Measurements from ENCODE around the gene IQSEC3.
"Not testable (repeated sequence)": the region's sequence is repeated elsewhere in the genome, so short reads cannot be mapped to it uniquely, and the experiment has no call there.

The IQSEC3 gene

DNA sequence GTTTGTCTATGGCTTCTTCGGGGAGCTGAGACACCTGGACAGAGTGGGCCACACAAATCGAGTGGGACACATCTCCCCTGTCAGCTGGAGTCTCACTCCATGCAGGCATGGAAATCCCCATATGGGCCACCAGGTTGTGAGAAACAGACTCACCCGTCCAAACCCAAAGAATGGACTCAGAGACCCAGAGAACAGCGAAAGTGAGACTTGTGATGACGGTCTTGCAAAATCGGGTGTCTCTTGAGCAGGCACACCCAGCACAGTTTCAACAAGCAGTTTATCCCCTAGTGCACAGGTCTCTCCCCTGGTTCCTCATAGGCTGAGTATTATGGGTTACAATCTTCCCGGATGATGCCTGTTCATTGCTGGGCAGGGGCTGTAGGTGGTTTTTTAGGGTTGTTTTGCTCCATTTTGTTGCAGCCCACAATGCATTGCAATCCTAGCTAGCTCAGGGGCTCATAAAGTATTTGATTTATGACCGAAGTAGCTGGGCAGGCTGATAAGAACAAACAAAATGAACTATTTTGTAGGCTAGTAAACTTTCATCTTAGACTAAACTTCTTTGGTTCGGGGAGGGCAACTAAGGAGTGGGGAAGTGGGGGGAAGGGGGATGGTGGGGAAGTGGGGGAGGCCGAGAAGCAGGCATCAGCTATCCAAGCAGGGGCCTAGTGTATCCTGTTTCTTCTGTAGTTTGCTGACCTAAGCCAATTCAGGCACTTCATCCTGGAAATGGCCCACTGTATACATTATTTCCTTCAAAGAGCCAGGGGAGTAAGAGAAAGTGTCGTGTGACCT lies 45.3 kb downstream of the IQSEC3 start:
- no peak for DNase-seq (ENCODE audit: low read depth)

DNA sequence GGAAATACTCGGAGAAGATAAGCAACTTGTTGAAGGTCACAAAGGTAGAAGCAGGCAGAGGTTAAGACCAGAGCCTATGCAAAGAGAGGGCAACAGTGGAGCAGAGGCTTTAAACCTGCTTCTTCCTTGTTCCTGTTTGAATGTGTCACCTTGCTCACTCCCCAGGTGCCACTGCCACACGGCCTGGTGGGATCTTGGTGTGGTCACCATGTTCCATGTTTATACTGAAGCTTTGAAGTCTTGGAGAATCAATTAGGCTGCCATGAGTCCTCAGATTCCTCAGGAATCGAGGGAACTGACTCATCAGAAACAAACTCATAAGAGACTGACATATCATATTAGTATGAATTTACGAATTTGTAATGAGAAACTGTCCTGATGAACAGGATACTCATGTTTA lies 46.8 kb downstream of the IQSEC3 start:
- DNase-seq (ENCODE audit: low read depth) = no peak

DNA sequence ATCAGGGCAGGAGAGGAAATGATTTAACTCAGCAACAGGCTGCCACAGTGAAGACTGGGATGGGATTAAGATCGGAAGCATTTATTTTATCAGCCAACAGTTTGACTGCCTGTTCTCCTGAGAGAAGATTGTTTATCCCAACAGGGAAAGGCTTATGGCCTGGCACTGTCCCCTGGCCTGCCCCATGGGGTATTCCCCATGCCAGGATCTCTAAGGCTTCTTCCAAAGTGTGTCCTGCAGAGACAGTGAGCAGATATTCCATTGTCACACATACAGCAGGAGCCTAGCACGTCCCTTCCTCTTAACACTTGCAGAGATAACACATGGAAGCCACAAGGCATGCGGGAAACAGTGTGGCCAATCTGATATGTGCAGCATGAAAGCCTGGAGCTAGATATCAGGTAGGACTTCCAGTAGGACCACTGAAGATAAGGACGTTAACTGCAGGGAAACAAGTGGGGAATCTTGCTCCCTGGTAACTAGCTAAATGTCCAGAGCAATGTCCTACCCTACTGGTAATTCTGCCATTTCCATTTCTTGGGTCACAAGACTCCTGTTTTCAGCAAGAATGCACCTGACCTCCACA lies 48.2 kb downstream of the IQSEC3 start:
- no peak for DNase-seq (ENCODE audit: low read depth)

DNA sequence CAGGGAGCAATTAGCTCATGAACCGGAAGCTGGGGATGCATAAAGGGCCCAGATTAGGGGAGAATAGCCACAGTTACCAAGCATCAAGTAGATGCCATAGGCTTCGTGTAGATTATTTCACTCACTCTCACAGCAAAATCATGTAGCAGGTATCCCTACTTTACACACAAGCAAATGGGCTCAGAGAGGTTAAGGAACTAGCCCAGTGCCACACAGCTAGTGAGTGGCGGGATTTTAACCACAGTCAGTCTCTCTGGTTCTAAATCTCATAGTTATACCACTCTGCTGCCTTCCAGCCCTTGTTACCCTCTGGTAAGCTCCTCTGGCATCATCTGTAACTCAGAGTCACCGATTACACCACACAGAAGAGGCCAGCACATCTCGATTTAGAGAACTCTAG lies 49.0 kb downstream of the IQSEC3 start:
- no peak for DNase-seq (ENCODE audit: low read depth)

DNA sequence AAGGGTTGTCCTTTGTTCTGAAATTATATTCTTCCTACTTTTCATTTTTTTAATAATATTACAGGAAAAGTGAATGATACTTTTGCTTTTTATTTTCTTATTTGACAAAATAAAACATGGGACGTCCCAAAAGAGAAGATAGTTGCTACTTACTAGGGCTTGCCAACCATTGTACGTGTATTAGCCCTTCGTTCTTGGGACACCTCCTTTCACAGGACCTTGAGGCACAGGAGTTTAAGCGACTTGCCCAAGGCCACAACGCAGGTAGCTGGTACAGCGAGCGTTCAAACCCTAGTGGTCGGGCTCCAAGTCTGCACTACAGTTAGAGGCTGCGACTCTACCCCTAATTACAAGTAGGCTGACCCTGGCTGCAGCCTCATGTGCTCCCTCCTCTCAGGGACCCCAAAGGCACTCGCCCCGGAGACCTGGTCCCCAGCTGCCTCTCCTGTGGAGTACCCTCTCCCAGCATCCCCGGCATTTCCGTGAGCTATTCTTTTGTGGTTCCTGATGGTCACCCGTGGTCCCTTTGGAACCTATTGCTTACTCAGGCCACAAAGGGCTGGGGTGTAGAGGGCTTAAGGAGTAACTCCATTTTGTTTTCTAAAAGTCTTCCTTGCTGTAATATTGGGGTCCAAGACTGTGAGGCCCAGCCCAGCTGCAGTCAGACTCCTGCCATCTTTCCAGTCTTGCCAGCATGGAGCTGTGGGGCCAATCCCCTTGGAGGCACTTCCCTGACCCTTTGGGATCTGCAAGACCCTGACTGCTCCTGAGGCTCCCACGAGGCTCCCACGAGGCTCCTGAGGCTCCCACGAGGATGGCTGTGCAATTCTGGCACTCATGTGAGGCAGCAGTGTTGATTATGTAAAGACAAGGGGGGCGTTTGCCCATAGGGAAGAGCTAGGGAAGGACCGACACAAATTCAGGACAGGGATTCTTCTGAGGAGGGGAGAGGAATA lies 49.7 kb downstream of the IQSEC3 start:
- no peak for DNase-seq (ENCODE audit: low read depth)

DNA sequence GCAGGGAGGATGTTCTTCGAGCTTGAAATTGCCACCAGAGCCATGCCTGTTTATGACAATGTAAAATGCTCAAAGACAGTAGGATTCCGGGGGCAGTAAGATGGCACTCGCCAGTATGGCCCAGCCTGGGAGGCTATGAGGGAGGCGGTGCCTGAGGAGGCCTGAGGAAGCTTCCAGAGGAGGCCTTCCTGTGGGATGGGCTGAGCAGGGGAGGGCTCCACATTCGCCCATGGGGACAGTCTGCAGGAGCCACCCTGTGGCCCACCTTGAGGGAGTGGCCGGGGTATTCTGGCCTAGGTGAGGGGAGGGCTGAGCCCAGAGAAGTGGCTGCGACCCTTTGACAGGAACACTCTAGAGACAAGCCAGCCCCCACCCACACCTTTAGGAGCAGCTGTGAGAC lies 50.7 kb downstream of the IQSEC3 start:
- no peak for DNase-seq (ENCODE audit: low read depth)

DNA sequence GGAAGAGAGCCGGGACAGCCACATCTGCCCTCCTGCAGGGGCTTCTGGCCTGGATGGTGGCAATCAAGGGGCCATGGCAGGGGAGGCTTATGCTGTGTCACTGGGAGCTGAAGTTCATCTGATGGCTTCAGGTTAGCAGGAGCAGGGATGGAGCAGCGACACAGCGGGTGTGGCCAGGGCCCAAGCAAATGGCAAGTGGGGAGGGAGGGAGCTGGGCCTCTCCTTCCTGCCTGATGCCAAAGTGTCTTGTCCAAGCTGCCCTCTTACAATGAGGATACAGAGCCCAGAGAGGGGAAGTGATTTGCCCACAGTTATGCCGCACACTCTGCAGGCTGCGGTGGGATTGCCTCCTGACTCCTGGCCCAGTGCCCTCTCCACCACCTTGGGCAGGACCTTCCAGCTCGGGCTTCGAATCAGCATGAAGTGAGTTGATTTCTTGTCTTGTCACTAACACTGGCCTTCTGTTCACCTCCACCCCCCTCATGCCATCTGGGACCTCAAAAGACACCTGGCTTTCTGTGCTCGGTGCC lies 51.3 kb downstream of the IQSEC3 start:
- DNase-seq (ENCODE audit: low read depth) = no peak

DNA sequence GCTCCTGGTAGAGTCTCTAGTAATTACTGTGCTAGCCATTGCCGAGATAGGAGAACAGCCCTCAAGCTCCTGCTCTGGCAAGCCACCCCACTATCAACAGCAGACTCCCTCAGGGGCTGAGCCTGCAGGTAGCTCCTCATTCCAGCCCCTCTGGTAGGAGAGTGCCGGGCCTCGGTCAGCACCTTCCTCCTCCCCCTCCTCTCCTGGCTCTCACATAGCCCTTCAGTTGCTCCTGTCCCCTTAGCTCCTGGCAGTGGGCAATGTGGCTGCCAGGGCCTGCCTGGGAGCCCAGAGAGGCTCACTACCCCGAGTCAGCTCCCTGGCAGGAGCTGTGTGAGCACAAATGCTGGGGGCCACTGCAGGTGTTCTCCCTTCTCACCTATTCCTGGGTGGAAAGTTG lies 52.0 kb downstream of the IQSEC3 start:
- no peak for DNase-seq (ENCODE audit: low read depth)

DNA sequence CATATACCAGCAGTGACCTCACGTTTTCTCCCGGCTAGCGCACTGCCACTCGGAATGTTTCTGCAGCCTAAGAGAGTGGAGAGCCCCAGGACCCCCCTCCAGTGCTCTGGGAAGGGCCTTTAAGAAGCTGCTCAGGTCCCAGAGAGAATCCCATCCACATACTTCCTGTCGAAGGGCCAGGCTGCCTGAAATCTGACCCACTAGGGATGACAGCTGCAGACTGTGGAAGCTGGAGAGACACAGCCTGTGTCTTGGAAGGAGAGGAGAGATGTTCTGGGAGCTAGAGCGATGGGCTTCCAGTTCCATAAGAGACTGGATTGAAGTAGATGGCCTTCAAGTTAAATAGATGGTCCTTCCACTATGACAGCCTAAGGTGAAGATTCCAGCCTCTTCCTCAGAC lies 54.4 kb downstream of the IQSEC3 start:
- DNase-seq (ENCODE audit: low read depth) = no peak

DNA sequence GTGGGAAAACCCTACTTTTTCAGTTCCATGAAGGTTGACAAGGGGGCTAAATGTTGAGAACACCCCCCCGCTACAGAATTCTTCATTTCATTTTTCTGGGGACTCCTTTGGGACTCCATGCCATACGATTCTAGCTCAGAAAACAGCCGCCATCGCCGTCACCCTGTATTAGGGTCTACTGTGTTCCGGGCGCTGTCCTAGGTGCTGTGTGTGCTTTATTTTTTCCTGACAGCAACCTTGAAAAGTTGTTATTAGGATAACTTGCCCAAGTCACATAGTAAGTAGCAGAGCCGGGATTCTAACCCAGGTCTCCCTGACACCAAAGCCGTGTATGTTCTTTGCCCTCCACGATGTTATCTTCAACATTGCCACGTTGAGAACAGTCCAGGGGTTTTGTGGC lies 55.1 kb downstream of the IQSEC3 start:
- DNase-seq (ENCODE audit: low read depth) = no peak

DNA sequence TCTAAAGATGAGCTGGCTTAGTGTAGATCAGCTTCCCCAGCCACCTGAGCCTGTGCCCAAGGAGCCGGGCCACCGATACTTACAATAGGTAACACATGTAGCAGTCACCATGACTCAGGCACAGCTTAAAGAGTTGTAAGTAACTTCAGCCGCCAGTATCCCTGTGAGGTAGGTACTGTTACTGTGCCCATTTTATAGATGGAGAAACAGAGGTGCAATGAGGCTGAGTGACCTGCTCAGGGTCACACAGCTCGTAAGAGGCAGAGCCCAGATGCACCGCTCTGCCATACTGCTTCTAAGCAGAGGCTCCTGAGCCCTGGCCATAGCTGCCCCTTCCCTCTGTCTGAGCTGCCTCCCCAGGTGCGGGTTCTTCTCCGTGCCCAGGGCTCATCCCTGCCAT lies 58.5 kb downstream of the IQSEC3 start:
- DNase-seq (ENCODE audit: low read depth) = no peak

DNA sequence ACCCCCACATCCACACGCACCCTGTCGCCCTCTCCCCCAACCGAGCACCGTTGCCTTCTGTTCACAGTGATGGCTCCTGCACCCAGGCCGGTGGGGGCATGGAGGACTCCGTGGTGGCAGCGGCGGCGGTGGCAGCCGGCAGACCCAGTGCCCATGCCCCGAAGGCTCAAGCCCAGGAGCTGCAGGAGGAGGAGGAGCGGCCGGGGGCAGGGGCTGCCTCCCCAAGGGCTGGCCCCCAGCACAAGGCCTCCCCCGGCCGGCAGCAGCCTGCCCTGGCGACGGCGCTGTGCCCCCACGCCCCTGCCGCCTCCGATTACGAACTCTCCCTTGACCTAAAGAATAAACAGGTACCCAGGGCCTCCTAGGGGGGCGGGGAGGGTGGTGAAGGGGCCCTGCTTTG lies 59.0 kb downstream of the IQSEC3 start:
- DNase-seq (ENCODE audit: low read depth) = no peak

DNA sequence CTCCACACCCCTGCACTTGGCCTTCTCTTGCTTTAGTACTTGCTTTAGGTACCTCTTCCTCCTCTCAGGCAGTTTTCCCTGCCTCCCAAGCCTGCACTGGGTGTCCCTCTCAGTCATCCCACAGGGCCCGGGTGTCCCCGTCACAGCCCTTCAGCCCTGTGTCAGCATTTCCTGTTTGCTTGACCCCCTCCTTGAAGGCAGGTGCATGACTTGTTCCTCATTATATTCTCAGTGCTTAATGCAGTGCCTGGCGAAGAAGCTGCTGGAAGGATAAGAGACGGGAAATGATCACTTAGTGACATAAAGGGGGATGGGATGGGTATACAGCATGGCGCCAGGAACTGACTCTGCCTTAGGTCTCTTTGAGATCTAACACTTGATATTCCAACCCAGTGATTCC lies 61.5 kb downstream of the IQSEC3 start:
- DNase-seq (ENCODE audit: low read depth) = no peak

DNA sequence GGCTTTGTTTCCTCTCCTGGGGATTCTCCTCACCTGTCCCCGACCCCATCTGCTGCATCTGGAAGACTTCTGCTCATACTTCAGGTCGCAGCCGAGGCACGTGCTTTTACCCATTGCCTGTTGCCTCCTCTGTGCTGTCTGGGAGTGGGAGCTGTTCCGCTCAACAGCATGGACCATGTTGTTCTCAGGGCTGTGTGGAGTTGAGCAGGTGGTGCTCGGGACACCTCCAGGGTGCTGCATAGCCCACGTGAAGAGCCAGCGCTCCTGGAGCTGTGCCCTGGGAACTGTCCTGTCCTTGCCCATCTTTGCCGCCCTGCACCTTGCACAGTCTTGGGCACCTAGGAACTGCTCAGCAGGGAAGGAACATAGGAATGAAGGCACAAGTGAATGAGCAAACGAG lies 62.4 kb downstream of the IQSEC3 start:
- no peak for DNase-seq (ENCODE audit: low read depth)

DNA sequence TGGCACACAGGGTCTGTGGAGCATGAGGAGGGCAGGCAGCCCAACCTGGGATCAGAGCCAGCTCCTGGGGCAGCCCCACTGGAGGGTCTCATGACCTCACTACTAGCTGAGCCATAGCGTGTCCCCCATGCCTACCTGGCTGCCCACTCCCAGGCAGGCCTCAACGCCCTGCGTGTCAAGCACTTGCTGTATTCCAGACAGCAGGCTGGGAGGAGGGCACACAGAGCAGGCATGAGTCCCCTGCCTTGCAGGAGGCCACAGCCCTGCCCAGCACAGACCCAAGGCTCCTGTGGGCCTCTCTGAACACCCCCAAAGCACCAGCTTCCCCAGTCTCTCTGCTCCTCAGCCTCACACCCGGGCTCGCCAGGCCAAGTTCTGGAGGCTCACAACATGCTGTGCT lies 64.0 kb downstream of the IQSEC3 start:
- DNase-seq (ENCODE audit: low read depth) = no peak

DNA sequence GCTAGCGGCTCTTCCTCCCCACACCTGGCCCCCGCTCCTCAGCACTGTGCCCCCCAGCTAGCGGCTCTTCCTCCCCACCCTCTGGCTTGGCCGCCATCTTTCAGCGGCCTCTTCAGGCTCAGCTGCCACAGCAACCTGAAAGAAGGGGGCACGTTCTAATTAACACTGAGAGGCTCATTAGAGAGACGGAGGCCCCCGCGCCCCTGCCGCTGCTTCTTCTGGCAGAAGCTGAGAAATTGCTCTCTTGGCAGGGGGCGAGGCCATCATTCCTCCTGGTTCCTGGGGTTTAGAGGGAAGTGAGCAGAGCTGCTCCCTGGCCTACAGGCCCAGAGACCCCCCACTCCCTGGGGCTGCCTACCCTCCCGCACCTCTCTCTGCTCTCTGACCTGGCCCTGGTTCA lies 64.4 kb downstream of the IQSEC3 start:
- no peak for DNase-seq (ENCODE audit: low read depth)

DNA sequence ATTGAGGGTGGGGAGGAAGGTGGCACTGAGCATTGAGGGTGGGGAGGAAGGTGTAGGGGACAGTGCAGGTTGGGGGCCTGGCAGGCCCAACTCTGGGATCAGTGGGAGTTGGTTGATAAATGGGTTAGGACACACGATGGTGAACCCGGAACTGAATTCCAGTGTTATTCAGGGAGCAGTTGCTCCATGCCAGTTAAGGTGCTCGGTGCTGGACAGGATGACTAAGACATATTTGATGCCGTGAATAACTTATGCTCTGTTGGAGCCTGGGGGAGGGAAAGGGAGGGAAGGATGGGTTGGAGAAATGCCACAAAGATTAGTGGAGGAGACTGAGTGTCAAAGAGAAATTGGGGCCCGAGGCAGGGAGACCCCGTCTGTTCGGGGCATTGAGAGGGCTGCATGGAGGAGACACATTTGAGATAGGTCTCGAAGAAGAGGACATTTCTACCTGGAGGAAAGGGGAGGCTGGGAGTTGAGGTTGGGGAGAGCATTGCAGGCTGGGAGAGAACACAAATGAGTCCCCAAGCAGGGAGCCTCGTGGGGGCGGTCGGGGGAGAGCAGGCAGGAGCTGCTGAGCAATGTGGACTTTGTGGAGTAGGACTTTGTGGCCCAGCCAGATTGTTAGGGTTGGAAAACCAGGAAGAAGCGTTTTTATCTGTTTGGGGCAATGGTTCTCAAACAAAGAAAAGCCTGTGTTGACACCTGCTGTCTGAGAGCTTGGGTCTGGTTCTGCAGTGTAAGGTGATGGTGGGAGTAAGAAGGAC lies 65.3 kb downstream of the IQSEC3 start:
- no peak for DNase-seq (ENCODE audit: low read depth)

DNA sequence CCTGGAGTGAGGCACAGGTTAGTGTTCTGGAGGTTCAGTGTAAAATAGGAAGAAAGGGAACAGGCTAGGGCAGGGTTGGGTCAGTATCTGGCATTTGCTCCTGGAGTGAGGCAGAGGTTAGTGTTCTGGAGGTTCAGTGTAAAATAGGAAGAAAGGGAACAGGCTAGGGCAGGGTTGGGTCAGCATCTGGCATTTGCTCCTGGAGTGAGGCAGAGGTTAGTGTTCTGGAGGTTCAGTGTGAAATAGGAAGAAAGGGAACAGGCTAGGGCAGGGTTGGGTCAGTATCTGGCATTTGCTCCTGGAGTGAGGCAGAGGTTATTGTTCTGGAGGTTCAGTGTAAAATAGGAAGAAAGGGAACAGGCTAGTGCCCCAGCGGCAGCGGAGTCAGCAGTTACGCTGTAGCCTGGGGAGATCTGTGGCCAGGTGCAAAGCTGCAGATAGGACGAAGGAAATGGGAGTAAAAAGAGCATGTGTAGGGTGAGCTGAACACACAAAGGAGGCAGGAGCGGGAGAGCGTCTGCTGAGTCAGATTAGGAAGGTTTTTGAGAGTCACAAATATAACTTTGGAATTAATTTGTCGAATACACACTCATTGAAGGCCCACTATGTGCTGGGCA lies 67.2 kb downstream of the IQSEC3 start:
- not testable (repeated sequence) for DNase-seq (ENCODE audit: low read depth)

DNA sequence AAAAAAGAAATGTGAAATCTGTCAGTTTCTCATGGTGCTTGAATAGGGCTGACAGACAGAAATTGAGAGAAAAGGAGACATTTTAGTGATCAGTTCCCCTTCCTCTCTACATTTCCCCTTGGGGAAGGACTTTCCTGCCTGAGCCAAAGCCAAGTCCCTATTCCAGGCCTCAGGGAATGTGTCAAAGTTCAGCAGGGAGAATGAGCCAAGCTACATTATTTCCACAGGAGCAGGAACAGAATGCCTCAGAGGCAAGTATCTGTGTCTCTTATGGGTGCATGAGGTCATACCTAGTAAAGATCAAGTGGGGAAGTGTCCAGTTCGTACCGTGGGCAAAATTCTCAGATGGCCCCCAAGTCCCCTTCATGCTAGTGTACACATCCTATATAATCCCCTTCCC lies 68.6 kb downstream of the IQSEC3 start:
- DNase-seq (ENCODE audit: low read depth) = no peak

DNA sequence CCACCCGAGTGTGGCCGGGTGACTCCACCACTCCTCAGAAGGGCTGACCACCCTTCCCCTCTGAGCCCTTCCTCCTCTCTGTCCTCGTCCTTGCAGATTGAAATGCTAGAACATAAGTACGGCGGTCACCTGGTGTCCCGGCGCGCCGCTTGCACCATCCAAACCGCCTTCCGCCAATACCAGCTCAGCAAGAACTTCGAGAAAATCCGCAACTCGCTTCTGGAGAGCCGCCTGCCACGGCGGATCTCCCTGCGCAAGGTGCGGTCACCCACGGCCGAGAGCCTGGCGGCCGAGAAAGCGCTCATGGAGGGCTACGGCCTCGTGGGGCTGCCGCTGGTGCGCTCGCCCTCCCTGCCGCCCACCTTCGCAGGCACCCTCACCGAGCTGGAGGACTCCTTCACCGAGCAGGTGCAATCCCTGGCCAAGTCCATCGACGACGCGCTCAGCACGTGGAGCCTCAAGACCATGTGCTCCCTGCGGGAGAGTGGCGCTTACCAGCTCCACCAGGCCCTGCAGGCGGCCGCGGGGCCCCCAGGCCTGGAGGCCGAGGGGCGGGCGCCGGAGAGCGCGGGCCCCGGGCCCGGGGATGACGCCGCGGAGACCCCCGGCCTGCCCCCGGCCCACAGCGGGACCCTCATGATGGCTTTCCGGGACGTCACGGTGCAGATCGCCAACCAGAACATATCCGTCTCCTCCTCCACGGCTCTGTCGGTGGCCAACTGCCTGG lies 71.8 kb downstream of the IQSEC3 start:
- no peak for DNase-seq (ENCODE audit: low read depth)

Data from GM04504 (cell line).